ENCODE measurements around the gene NUP98.

GRCh38 chr11:3826721-3827120 is 29.4 kb upstream of the NUP98 start:
- TF ChIP-seq TAF1 (IDR thresholded peaks at IDR 0.05; ENCODE audit: low read depth, low read length) (no peak), POLR2AphosphoS5 (IDR thresholded peaks at IDR 0.05; ENCODE audit: low read depth, low read length) (no peak), POLR2A (IDR thresholded peaks at IDR 0.05; ENCODE audit: low read depth, low read length) (no peak)

Data from GM12891 (cell line).